GM10847 (cell line): ENCODE results near the gene MTSS2.

Experiments used
- POLR2A ChIP-seq: IDR thresholded peaks from 2 replicates; pipeline ENCODE4 v1.6.1; 2011; ENCODE audit not compliant: insufficient read length; ENCODE audit errors: extremely low read depth

Gene MTSS2

GRCh38 chr16:70708366-70709246, 22.8 kb upstream of the MTSS2 start:
- TF ChIP-seq POLR2A, result no peak

GRCh38 chr16:70706948-70707465, 21.2 kb upstream of the MTSS2 start:
- no peak for TF ChIP-seq POLR2A

- no peak for TF ChIP-seq POLR2A
Measured at GRCh38 chr16:70705056-70705455, 19.2 kb upstream of the MTSS2 start.

GRCh38 chr16:70704586-70704985, 18.7 kb upstream of the MTSS2 start:
- no peak for TF ChIP-seq POLR2A

GRCh38 chr16:70703835-70704381, 18.1 kb upstream of the MTSS2 start:
- no peak for TF ChIP-seq POLR2A

GRCh38 chr16:70703041-70703834, 17.4 kb upstream of the MTSS2 start:
- TF ChIP-seq POLR2A, result no peak

GRCh38 chr16:70702624-70703023, 16.8 kb upstream of the MTSS2 start:
- no peak for TF ChIP-seq POLR2A

- no peak for TF ChIP-seq POLR2A
Measured at GRCh38 chr16:70701998-70702397, 16.1 kb upstream of the MTSS2 start.

GRCh38 chr16:70701596-70701995, 15.7 kb upstream of the MTSS2 start:
- no peak for TF ChIP-seq POLR2A

GRCh38 chr16:70701036-70701435, 15.2 kb upstream of the MTSS2 start:
- TF ChIP-seq POLR2A, result no peak

- no peak for TF ChIP-seq POLR2A
Measured at GRCh38 chr16:70700101-70701020, 14.5 kb upstream of the MTSS2 start.

- TF ChIP-seq POLR2A, result no peak
Measured at GRCh38 chr16:70699696-70700095, 13.8 kb upstream of the MTSS2 start.

- TF ChIP-seq POLR2A, result no peak
Measured at GRCh38 chr16:70698901-70699300, 13.0 kb upstream of the MTSS2 start.

GRCh38 chr16:70697594-70698170, 11.8 kb upstream of the MTSS2 start:
- no peak for TF ChIP-seq POLR2A
